ENCODE data around the gene THAP3.
A peak's percentile ranks its signal among the peaks of the same experiment; 100 is the strongest.

The THAP3 gene

GRCh38 chr1:6588128-6588892 is 36.4 kb upstream of the THAP3 start:
- H3K9me3 ChIP-seq (replicated peaks in 1 of 11): no peaks in the 10 kb centered on the region
- H3K36me3 ChIP-seq: peaks cover 41 to 80% (median 55%) of the 10 kb centered on the region in 11 experiments
- peaks cover 91 to 100% (median 98%) of the 10 kb centered on the region in 11 experiments for H4K20me1 ChIP-seq
- H3K4me3 ChIP-seq: no peak overlapping the region
- 0 out of 22 replicates have a peak overlapping the region, but pooled peaks of 1 of the 11 experiments have one; percentile 5 for H3K27ac ChIP-seq
- TF ChIP-seq Cebpa-rat (IDR thresholded peaks at IDR 0.05): no peak
- no peaks in the 10 kb centered on the region for H3K27me3 ChIP-seq
- peak overlapping the region in 3 of 11 experiments; percentile 45 to 56 (median 53); a peak in 4 of 22 replicates for H3K9ac ChIP-seq
- peaks cover 80 to 100% (median 88%) of the 10 kb centered on the region in 10 experiments for H3K4me1 ChIP-seq
- H3K4me2 ChIP-seq: peak overlapping the region; percentile 67 to 89 (median 85)

- Histone ChIP-seq H3K27me3 (no peaks in the 10 kb centered on the region), H3K9ac (peak overlapping the region in 7 of 11 experiments; percentile 1 to 56 (median 44); a peak in 9 of 22 replicates), H3K4me1 (peaks cover 77 to 98% (median 88%) of the 10 kb centered on the region in 10 experiments), H3K4me3 (no peak overlapping the region), H4K20me1 (peaks cover 98 to 100% (median 100%) of the 10 kb centered on the region in 11 experiments), H3K36me3 (peaks cover 48 to 84% (median 62%) of the 10 kb centered on the region in 11 experiments), H3K9me3 (replicated peaks in 1 of 11) (no peaks in the 10 kb centered on the region), H3K27ac (peak overlapping the region in 2 of 11 experiments; percentile 21 to 27; a peak in 1 of 22 replicates), H3K4me2 (peak overlapping the region; percentile 67 to 89 (median 85))
- TF ChIP-seq Cebpa-rat (IDR thresholded peaks at IDR 0.05): no peak
Observed at GRCh38 chr1:6588893-6589520, 35.7 kb upstream of the THAP3 start.

- H3K9ac ChIP-seq: peak overlapping the region in 3 of 11 experiments; percentile 13 to 56 (median 45); a peak in 2 of 22 replicates
Observed at GRCh38 chr1:6590046-6590445, 34.6 kb upstream of the THAP3 start.

GRCh38 chr1:6591222-6591621 is 33.4 kb upstream of the THAP3 start:
- peak overlapping the region in 5 of 11 experiments; percentile 3 to 53 (median 26); a peak in 8 of 22 replicates for H3K27ac ChIP-seq
- H3K27me3 ChIP-seq: no peaks in the 10 kb centered on the region
- no peak for TF ChIP-seq Cebpa-rat (IDR thresholded peaks at IDR 0.05)
- H3K4me3 ChIP-seq: no peak overlapping the region; a peak in 2 of 20 replicates
- H3K4me1 ChIP-seq: peaks cover 64 to 91% (median 71%) of the 10 kb centered on the region in 10 experiments
- peaks cover 69 to 86% (median 74%) of the 10 kb centered on the region in 11 experiments for H3K36me3 ChIP-seq
- H3K4me2 ChIP-seq: peak overlapping the region; percentile 58 to 89 (median 85)
- peak overlapping the region in 5 of 11 experiments; percentile 25 to 52 (median 44); a peak in 10 of 22 replicates for H3K9ac ChIP-seq
- H4K20me1 ChIP-seq: peaks cover 98 to 100% (median 100%) of the 10 kb centered on the region in 11 experiments
- no peaks in the 10 kb centered on the region for H3K9me3 ChIP-seq (replicated peaks in 1 of 11)

More at GRCh38 chr1:6590046-6590445, 34.6 kb upstream of the THAP3 start:
- TF ChIP-seq Cebpa-rat (IDR thresholded peaks at IDR 0.05): no peak
- peaks cover 97 to 100% (median 100%) of the 10 kb centered on the region in 11 experiments for H4K20me1 ChIP-seq
- no peaks in the 10 kb centered on the region for H3K9me3 ChIP-seq (replicated peaks in 1 of 11)
- 0 out of 22 replicates have a peak overlapping the region, but pooled peaks of 1 of the 11 experiments have one; percentile 27 for H3K27ac ChIP-seq
- H3K4me2 ChIP-seq: peak overlapping the region; percentile 67 to 89 (median 85); a peak in 21 of 22 replicates
- peaks cover 71 to 94% (median 82%) of the 10 kb centered on the region in 10 experiments for H3K4me1 ChIP-seq
- H3K36me3 ChIP-seq: peaks cover 58 to 84% (median 71%) of the 10 kb centered on the region in 11 experiments
- H3K27me3 ChIP-seq: no peaks in the 10 kb centered on the region
- no peak overlapping the region for H3K4me3 ChIP-seq

- no peaks in the 10 kb centered on the region for H3K27me3 ChIP-seq
- peak overlapping the region in 5 of 11 experiments; percentile 3 to 53 (median 26); a peak in 8 of 22 replicates for H3K27ac ChIP-seq
- peaks cover 71 to 90% (median 78%) of the 10 kb centered on the region in 11 experiments for H3K36me3 ChIP-seq
- peak overlapping the region in 1 of 10 experiments; percentile 25; a peak in 2 of 20 replicates for H3K4me3 ChIP-seq
- no peak for TF ChIP-seq Cebpa-rat (IDR thresholded peaks at IDR 0.05)
- no peaks in the 10 kb centered on the region for H3K9me3 ChIP-seq (replicated peaks in 1 of 11)
- peaks cover 98 to 100% (median 100%) of the 10 kb centered on the region in 11 experiments for H4K20me1 ChIP-seq
- H3K4me1 ChIP-seq: peaks cover 64 to 86% (median 68%) of the 10 kb centered on the region in 10 experiments
- peak overlapping the region in 6 of 11 experiments; percentile 4 to 52 (median 41); a peak in 11 of 22 replicates for H3K9ac ChIP-seq
- peak overlapping the region; percentile 58 to 89 (median 85) for H3K4me2 ChIP-seq
Observed at GRCh38 chr1:6591644-6592043, 33.0 kb upstream of the THAP3 start.

- Histone ChIP-seq H3K27ac (peak overlapping the region in 2 of 11 experiments; percentile 3 to 21; a peak in 1 of 22 replicates), H3K4me1 (peaks cover 58 to 86% (median 64%) of the 10 kb centered on the region in 10 experiments), H3K4me3 (no peak overlapping the region), H3K4me2 (peak overlapping the region; percentile 58 to 89 (median 85)), H3K9ac (peak overlapping the region in 2 of 11 experiments; percentile 16 to 48; a peak in 2 of 22 replicates), H3K36me3 (peaks cover 71 to 95% (median 82%) of the 10 kb centered on the region in 11 experiments), H3K9me3 (replicated peaks in 1 of 11) (no peaks in the 10 kb centered on the region), H4K20me1 (peaks cover 98 to 100% (median 100%) of the 10 kb centered on the region in 11 experiments), H3K27me3 (no peaks in the 10 kb centered on the region)
- TF ChIP-seq Cebpa-rat (IDR thresholded peaks at IDR 0.05): no peak
Observed at GRCh38 chr1:6592441-6592840, 32.2 kb upstream of the THAP3 start.

- H3K27ac ChIP-seq: peak overlapping the region in 1 of 11 experiments; percentile 3; a peak in 1 of 22 replicates
Observed at GRCh38 chr1:6592865-6593593, 31.6 kb upstream of the THAP3 start.

GRCh38 chr1:6593810-6594209 is 30.9 kb upstream of the THAP3 start:
- peaks cover 96 to 100% (median 100%) of the 10 kb centered on the region in 11 experiments for H4K20me1 ChIP-seq
- H3K36me3 ChIP-seq: peaks cover 67 to 95% (median 85%) of the 10 kb centered on the region in 11 experiments
- no peak overlapping the region for H3K4me3 ChIP-seq
- TF ChIP-seq Cebpa-rat (IDR thresholded peaks at IDR 0.05): no peak
- H3K27me3 ChIP-seq: no peaks in the 10 kb centered on the region
- H3K4me2 ChIP-seq: no peak overlapping the region
- no peaks in the 10 kb centered on the region for H3K9me3 ChIP-seq (replicated peaks in 1 of 11)
- H3K9ac ChIP-seq: no peak overlapping the region
- H3K27ac ChIP-seq: no peak overlapping the region
- H3K4me1 ChIP-seq: peaks cover 49 to 86% (median 63%) of the 10 kb centered on the region in 10 experiments

More at GRCh38 chr1:6592865-6593593, 31.6 kb upstream of the THAP3 start:
- Histone ChIP-seq H3K4me2 (peak overlapping the region; percentile 58 to 89 (median 85)), H3K9me3 (replicated peaks in 1 of 11) (no peaks in the 10 kb centered on the region), H3K4me3 (no peak overlapping the region), H4K20me1 (peaks cover 98 to 100% (median 100%) of the 10 kb centered on the region in 11 experiments), H3K9ac (peak overlapping the region in 2 of 11 experiments; percentile 16 to 48; a peak in 1 of 22 replicates), H3K27me3 (no peaks in the 10 kb centered on the region), H3K36me3 (peaks cover 71 to 95% (median 85%) of the 10 kb centered on the region in 11 experiments), H3K4me1 (peaks cover 52 to 86% (median 63%) of the 10 kb centered on the region in 10 experiments)
- no peak for TF ChIP-seq Cebpa-rat (IDR thresholded peaks at IDR 0.05)
